Frontal cortex (tissue), 4 donors: ENCODE data around the gene KCNIP1. TPM values are rescaled to one million over a fixed set of nuclear protein-coding genes. Genes with fewer than 3 reads are reported as not detected.
"Not testable (repeated sequence)": the region's sequence is repeated elsewhere in the genome, so short reads cannot be mapped to it uniquely, and the experiment has no call there.

Source experiments
- DNase-seq, 2 donors: peaks; one replicate each; pipeline ENCODE4 v3.0.0; 2012; ENCODE audit warnings: low spot score in 2 of 2
- FAIRE-seq: peaks from 2 replicates; lab custom pipeline; 2012; peaks lifted over from hg19 to GRCh38; lab: Jason Lieb, UNC
- total RNA-seq: library from RNA; depleted of rRNA; stranded (reverse); fragments of >200 nt; gene quantifications from one replicate; pipeline ENCODE4 v1.2.3, GENCODE V29; 2014
- donor health status: control.
- donor health status: control.
- donor health status: control.

The KCNIP1 gene
- total RNA-seq, 1 donor from 2014 or later = 15.5 TPM

- DNase-seq (no peak), FAIRE-seq (no peak)
Observed at GRCh38 chr5:170528976-170529375, 25.2 kb downstream of the KCNIP1 start.

- DNase-seq = no peak
Observed at GRCh38 chr5:170532935-170533334, 29.1 kb downstream of the KCNIP1 start.

GRCh38 chr5:170533383-170533782 is 29.6 kb downstream of the KCNIP1 start:
- FAIRE-seq (no peak), DNase-seq (no peak)

More at GRCh38 chr5:170532935-170533334, 29.1 kb downstream of the KCNIP1 start:
- no peak for FAIRE-seq

- FAIRE-seq (no peak), DNase-seq (no peak)
Observed at GRCh38 chr5:170534177-170534576, 30.4 kb downstream of the KCNIP1 start.

- no peak for DNase-seq
- no peak for FAIRE-seq
Observed at GRCh38 chr5:170534941-170535340, 31.1 kb downstream of the KCNIP1 start.

- DNase-seq (no peak), FAIRE-seq (no peak)
Observed at GRCh38 chr5:170536525-170536924, 32.7 kb downstream of the KCNIP1 start.

- no peak for DNase-seq
- no peak for FAIRE-seq
Observed at GRCh38 chr5:170537451-170538095, 33.8 kb downstream of the KCNIP1 start.

- FAIRE-seq (no peak), DNase-seq (no peak)
Observed at GRCh38 chr5:170538096-170538465, 34.3 kb downstream of the KCNIP1 start.

GRCh38 chr5:170538696-170539586 is 35.1 kb downstream of the KCNIP1 start:
- DNase-seq (no peak), FAIRE-seq (no peak)

GRCh38 chr5:170540271-170540670 is 36.5 kb downstream of the KCNIP1 start:
- no peak for DNase-seq
- no peak for FAIRE-seq

GRCh38 chr5:170541146-170541769 is 37.4 kb downstream of the KCNIP1 start:
- no peak for DNase-seq
- no peak for FAIRE-seq

GRCh38 chr5:170542691-170543293 is 39.0 kb downstream of the KCNIP1 start:
- no peak for FAIRE-seq

GRCh38 chr5:170545313-170545712 is 41.5 kb downstream of the KCNIP1 start:
- DNase-seq = no peak
- FAIRE-seq = no peak

More at GRCh38 chr5:170542691-170543293, 39.0 kb downstream of the KCNIP1 start:
- no peak for DNase-seq

GRCh38 chr5:170545811-170546210 is 42.0 kb downstream of the KCNIP1 start:
- no peak for FAIRE-seq
- no peak for DNase-seq

- no peak for FAIRE-seq
- no peak for DNase-seq
Observed at GRCh38 chr5:170546282-170546681, 42.5 kb downstream of the KCNIP1 start.

- not testable (repeated sequence) for FAIRE-seq, DNase-seq
Observed at GRCh38 chr5:170550382-170550781, 46.6 kb downstream of the KCNIP1 start.

GRCh38 chr5:170551076-170551475 is 47.3 kb downstream of the KCNIP1 start:
- no peak for DNase-seq
- no peak for FAIRE-seq

GRCh38 chr5:170551622-170552021 is 47.8 kb downstream of the KCNIP1 start:
- DNase-seq = no peak
- no peak for FAIRE-seq

- FAIRE-seq = no peak
Observed at GRCh38 chr5:170552621-170553115, 48.8 kb downstream of the KCNIP1 start.

GRCh38 chr5:170553218-170553617 is 49.4 kb downstream of the KCNIP1 start:
- FAIRE-seq = no peak
- DNase-seq = no peak

More at GRCh38 chr5:170552621-170553115, 48.8 kb downstream of the KCNIP1 start:
- DNase-seq = peak; percentile 14 to 65
